ENCODE data around the gene F2RL3. TPM values are rescaled to one million over a fixed set of nuclear protein-coding genes. Genes with fewer than 3 reads are reported as not detected.

F2RL3 gene
- total and polyA plus RNA-seq, 2 of the 8 experiments (the other 6 are each of a cell fraction or from before 2014, with no cell fraction given), result not detected

DNA sequence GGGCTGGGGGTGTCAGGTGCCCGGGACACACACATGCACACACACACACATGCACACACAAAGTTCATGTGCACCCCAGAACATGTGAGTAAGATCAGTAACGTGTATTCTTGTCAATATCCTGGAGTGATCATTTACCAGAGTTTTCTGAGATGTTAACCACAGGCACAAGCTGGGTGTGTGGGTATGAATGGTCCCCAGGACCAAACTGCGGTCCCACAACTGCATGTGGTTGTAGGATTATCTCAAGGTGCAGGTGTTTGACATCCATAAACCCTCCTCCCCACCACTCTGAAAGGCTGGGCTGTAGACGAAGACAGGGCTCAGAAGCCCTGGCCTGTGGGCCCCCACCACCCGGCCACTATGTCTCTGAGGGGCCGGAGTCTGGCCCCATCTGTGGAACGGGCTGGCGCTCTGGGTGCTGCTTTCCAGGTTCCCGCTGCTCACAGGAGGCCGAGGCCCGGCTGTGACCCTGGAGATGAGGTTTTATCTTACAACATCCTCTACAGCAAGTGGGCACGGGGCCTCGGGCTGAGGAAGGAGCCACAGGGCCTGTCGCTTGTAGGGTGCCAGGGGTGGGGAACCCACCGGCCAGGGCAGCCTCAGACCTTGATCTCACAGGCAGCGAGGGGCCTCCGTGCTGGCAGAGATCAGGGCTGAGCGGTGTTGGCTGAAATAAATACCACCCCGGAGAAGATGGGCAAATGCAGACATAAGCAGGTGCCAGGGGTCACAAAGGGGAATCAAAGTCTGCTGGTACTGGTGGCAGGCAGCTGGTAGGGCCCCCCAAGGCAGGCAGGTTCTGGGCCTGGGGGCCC, 4.3 kb downstream of the F2RL3 start:
- no peak overlapping the region for H3K4me3 ChIP-seq (ENCODE audit: extremely low read depth in 1 of 4, insufficient read depth in 2 of 4, low read depth in 3 of 4, low read length in 4 of 4)
- H3K4me2 ChIP-seq (ENCODE audit: insufficient read depth in 1 of 2, low read depth in 2 of 2, low read length in 2 of 2), result no peak overlapping the region
- H2AK5ac ChIP-seq (ENCODE audit: low read depth, low read length), result no peak overlapping the region
- H3K36me3 ChIP-seq (ENCODE audit: control insufficient read depth in 2 of 4, insufficient read depth in 4 of 4, low read length in 3 of 4), result no peaks in the 10 kb centered on the region
- peaks cover 0 to 8% (median 2%) of the 10 kb centered on the region in 4 experiments; a peak in 5 of 7 replicates for H3K27me3 ChIP-seq (replicated peaks in 1 of 4; ENCODE audit: control insufficient read depth in 3 of 4, extremely low read depth in 1 of 4, insufficient read depth in 3 of 4, low read length in 3 of 4)
- WGBS, 2 experiments (ENCODE audit: extremely low coverage in 1 of 2, insufficient coverage in 1 of 2, insufficient read length in 1 of 2, insufficient replicate concordance in 2 of 2, low coverage in 1 of 2, low lambda C conversion rate in 2 of 2, missing lambda C conversion rate in 1 of 2), result 92% methylated on average over 19 of the region's 19 CpGs; no CpG with 5 or more reads in 1 of the 2 experiments
- no peaks in the 10 kb centered on the region for H3K79me1 ChIP-seq (ENCODE audit: low read depth, low read length)
- H3K14ac ChIP-seq (ENCODE audit: insufficient read length), result no peak overlapping the region
- H2BK12ac ChIP-seq (ENCODE audit: low read depth, low read length), result no peak overlapping the region
- no peak overlapping the region for H3K9ac ChIP-seq (replicated peaks in 1 of 4; ENCODE audit: extremely low read depth in 1 of 4, low read depth in 3 of 4, low read length in 3 of 4)
- ChIA-PET CTCF (ENCODE audit: partially characterized antibody) (interaction anchor here (1.9 kb wide), 1 partner anchor 114 kb away, joined by 4 read pairs; no protein-coding TSS in a partner anchor), POLR2A (ENCODE audit: partially characterized antibody) (interaction anchor here (0.6 kb wide), 1 partner anchor 43 kb away, joined by 3 read pairs; no protein-coding TSS in a partner anchor)
- H3K4me1 ChIP-seq (replicated peaks in 1 of 4; ENCODE audit: control insufficient read depth in 3 of 4, insufficient read depth in 4 of 4, low read length in 3 of 4), result peaks cover 0 to 3% (median 1%) of the 10 kb centered on the region in 4 experiments; a peak in 2 of 7 replicates
- H3K23ac ChIP-seq (ENCODE audit: insufficient read length), result no peak overlapping the region
- no peak overlapping the region for H3K18ac ChIP-seq (ENCODE audit: extremely low read depth, low read length)
- no peaks in the 10 kb centered on the region for H3K79me2 ChIP-seq (ENCODE audit: control insufficient read depth in 1 of 2, insufficient read depth in 2 of 2, low read length in 2 of 2)
- H3K27ac ChIP-seq (ENCODE audit: low read depth, low read length), result no peak overlapping the region
- no peaks in the 10 kb centered on the region for H3K9me3 ChIP-seq (ENCODE audit: insufficient read depth in 2 of 2, low read depth in 1 of 2, low read length in 1 of 2)
- no peak for FAIRE-seq
- no peak overlapping the region for H2BK15ac ChIP-seq (ENCODE audit: low read length)
- H2BK120ac ChIP-seq (replicated peaks; ENCODE audit: low read depth, low read length), result no peak overlapping the region
- H4K5ac ChIP-seq (ENCODE audit: insufficient read length, low read depth, low read length), result no peak overlapping the region
- peaks cover 12% of the 10 kb centered on the region; the same call in 1 of the 2 replicates for H3K23me2 ChIP-seq (ENCODE audit: low read depth, low read length)
- DNase-seq (ENCODE audit: low read depth in 1 of 2, low spot score in 2 of 2), result no peak
- H2BK5ac ChIP-seq (ENCODE audit: low read depth, low read length), result no peak overlapping the region
- H4K20me1 ChIP-seq (replicated peaks in 1 of 2; ENCODE audit: control insufficient read depth in 1 of 2, insufficient read depth in 2 of 2, low read length in 2 of 2), result no peaks in the 10 kb centered on the region
- no peak overlapping the region for H2BK20ac ChIP-seq (ENCODE audit: low read length)
- no peak overlapping the region for H4K91ac ChIP-seq (replicated peaks; ENCODE audit: insufficient read length, low read length)
- H2AFZ ChIP-seq (ENCODE audit: low read length), result no peak overlapping the region
- H4K8ac ChIP-seq (ENCODE audit: extremely low read depth, insufficient read depth, low read length), result no peak overlapping the region; the same call in 1 of the 2 replicates
- H3K56ac ChIP-seq (replicated peaks; ENCODE audit: insufficient read length, low read depth, low read length), result no peak overlapping the region
- no peak overlapping the region for H3K4ac ChIP-seq (replicated peaks; ENCODE audit: insufficient read length, low read depth, low read length)
- TF ChIP-seq TAF7 (optimal IDR thresholded peaks at IDR 0.05; ENCODE audit: borderline replicate concordance, low read depth, low read length), result no peak
- TF ChIP-seq MAFK (IDR thresholded peaks at IDR 0.05; ENCODE audit: low read depth, low read length), result no peak
- TF ChIP-seq GABPA (IDR thresholded peaks at IDR 0.05; ENCODE audit: borderline replicate concordance, insufficient read depth, low read length), result no peak
- no peak for TF ChIP-seq HDAC2 (IDR thresholded peaks at IDR 0.05; ENCODE audit: borderline replicate concordance in 1 of 2, low read depth in 2 of 2, low read length in 2 of 2)
- TF ChIP-seq YY1 (IDR thresholded peaks at IDR 0.05; ENCODE audit: low read depth, low read length), result no peak
- TF ChIP-seq TEAD4 (IDR thresholded peaks at IDR 0.05; ENCODE audit: low read depth, low read length), result no peak
- TF ChIP-seq TAF1 (IDR thresholded peaks at IDR 0.05; ENCODE audit: low read depth, low read length), result no peak
- TF ChIP-seq, protein P1, sequence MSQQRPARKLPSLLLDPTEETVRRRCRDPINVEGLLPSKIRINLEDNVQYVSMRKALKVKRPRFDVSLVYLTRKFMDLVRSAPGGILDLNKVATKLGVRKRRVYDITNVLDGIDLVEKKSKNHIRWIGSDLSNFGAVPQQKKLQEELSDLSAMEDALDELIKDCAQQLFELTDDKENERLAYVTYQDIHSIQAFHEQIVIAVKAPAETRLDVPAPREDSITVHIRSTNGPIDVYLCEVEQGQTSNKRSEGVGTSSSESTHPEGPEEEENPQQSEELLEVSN (IDR thresholded peaks at IDR 0.05), result no peak
- no peak for TF ChIP-seq EZH2 (IDR thresholded peaks at IDR 0.05; ENCODE audit: low read depth, low read length, severe bottlenecking)
- TF ChIP-seq EGR1 (IDR thresholded peaks at IDR 0.05; ENCODE audit: borderline replicate concordance, low read depth, low read length), result no peak
- TF ChIP-seq NRF1 (IDR thresholded peaks at IDR 0.05; ENCODE audit: low read depth, low read length), result no peak

Measured in H1 (cell line).